Cardiac fibroblast (primary cell): ENCODE results near the gene EPHA2.
A peak's percentile ranks its signal among the peaks of the same experiment; 100 is the strongest.

ENCODE experiments used
- DNase-seq, 2 donors: peaks; one replicate each; pipeline versions ENCODE4 v3.0.0 to v3.0.0-alpha.2; 2010; ENCODE audit warnings: low read depth in 2 of 2
- H3K4me3 ChIP-seq, 2 donors: replicated peaks in 1 of 2; 1 replicate in 1 of 2; 2 replicates in 1 of 2; pipeline ENCODE4 v1.5.1; 2011; ENCODE audit warnings: low read depth in 2 of 2, low read length in 2 of 2, mild to moderate bottlenecking in 2 of 2, moderate library complexity in 1 of 2
- CTCF ChIP-seq: IDR thresholded peaks from one replicate; pipeline ENCODE4 v1.5.1; 2011; ENCODE audit warnings: low read depth, mild to moderate bottlenecking, low read length, inconsistent platforms

The EPHA2 gene

DNA sequence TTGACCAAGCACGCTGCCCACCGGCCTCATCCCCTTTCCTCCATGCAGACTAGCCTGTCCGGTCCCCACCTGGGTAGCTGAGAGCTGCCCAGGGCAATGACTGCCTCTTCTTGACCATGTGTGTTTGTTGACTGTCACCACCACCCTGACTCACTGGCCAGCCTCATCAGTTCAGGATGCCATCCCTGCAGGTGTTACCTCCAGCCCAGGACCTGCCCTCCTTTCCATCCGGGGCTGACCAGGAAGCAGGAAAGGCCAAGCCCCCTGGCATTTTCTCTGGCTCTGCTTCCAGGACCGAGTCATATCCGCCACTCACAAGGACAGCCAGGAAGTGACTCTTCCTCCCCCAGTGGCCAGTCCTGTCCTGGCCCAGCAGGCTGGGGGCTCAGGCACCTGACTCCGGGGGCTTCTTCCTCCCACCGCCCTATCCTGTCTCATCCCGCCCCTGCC lies 17.1 kb downstream of the EPHA2 start:
- TF ChIP-seq CTCF, result peak; percentile 21
- DNase-seq, result peak in 1 of 2 donors; percentile 52
- no peak overlapping the region for H3K4me3 ChIP-seq

DNA sequence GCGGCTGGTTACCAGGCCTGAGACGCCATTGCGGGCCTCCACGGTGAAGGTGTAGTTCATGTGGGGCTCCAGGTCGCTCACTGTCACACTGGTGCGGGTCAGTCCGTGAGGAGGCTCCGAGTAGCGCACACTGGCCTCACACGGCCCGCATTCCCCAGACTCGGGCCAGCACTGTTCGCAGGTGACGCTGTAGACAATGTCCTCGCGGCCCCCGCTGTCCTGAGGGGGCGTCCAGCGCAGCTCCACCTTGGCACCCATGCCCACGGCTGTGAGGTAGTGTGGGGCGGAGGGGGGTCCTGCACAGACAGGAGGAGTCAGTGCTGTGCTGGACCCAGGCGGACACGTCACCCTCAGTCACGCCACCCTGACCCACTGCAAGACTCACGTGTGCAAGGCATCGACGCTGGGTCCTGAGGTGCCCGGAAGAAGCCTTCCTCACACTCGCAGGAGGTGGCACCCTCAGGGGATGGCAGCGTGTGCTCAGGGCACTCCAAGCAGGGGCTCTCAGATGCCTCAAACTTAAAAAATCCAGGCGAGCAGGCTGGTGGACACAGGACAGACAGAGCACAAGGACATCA lies 17.9 kb downstream of the EPHA2 start:
- H3K4me3 ChIP-seq, result no peak overlapping the region
- DNase-seq, result no peak
- TF ChIP-seq CTCF, result no peak

GRCh38 chr1:16135501-16135900 lies 20.4 kb downstream of the EPHA2 start:
- DNase-seq, result no peak
- no peak overlapping the region for H3K4me3 ChIP-seq
- TF ChIP-seq CTCF, result no peak

DNA sequence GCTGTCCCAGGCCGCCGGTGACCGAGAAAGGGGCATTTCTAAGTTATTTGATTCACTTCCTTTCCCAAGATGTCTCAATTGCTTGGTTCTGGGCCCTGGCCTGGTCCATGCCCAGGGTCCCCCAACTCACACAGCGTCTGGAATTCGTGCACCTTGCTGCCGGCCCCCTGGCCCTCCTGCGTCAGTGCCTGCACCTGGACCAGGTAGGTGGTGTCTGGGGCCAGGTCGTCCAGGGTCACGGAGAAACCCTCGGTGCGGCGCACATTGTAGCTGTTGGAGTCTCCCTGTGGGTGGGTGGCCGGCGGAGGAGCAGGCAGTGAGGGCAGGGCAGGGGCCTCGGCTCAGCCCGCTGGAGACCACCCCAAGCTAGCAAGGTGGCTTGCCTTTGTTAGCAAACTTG lies 21.0 kb downstream of the EPHA2 start:
- H3K4me3 ChIP-seq, result no peak overlapping the region
- DNase-seq, result no peak
- TF ChIP-seq CTCF, result no peak

DNA sequence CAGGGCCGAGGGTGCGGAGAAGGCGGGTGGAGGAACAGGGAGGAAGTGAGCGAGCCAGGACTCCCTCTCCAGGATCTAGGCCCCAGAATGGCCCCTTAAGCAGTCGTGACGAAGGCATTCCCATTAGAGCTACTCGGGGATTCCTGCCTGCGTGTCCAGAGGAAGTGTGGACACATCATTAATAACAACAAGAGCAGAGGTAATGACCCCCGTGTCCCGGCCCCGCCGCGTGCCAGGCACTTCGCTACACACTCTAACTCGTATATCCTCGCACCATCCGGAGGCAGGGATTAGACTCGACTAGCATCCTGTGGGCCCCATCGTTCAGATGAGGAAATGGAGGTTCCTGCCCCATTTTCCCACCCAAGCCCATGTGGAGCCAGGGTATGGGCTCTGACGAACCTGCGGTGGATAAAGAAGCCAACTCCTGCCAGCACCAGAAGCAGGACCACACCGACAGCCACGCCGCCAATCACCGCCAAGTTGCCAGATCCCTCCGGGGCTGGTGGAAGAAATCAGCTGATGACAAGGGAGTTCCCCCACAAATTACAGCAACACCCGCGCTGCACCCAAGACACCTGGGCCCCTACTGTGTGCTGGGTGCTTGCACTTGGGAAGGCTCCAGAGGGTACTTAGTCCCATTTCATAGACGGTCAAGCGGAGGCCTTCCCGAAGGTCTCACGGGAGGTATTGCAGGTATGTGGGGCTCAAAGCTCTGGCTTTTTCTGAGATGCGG lies 21.6 kb downstream of the EPHA2 start:
- no peak overlapping the region for H3K4me3 ChIP-seq
- TF ChIP-seq CTCF, result no peak
- no peak for DNase-seq

DNA sequence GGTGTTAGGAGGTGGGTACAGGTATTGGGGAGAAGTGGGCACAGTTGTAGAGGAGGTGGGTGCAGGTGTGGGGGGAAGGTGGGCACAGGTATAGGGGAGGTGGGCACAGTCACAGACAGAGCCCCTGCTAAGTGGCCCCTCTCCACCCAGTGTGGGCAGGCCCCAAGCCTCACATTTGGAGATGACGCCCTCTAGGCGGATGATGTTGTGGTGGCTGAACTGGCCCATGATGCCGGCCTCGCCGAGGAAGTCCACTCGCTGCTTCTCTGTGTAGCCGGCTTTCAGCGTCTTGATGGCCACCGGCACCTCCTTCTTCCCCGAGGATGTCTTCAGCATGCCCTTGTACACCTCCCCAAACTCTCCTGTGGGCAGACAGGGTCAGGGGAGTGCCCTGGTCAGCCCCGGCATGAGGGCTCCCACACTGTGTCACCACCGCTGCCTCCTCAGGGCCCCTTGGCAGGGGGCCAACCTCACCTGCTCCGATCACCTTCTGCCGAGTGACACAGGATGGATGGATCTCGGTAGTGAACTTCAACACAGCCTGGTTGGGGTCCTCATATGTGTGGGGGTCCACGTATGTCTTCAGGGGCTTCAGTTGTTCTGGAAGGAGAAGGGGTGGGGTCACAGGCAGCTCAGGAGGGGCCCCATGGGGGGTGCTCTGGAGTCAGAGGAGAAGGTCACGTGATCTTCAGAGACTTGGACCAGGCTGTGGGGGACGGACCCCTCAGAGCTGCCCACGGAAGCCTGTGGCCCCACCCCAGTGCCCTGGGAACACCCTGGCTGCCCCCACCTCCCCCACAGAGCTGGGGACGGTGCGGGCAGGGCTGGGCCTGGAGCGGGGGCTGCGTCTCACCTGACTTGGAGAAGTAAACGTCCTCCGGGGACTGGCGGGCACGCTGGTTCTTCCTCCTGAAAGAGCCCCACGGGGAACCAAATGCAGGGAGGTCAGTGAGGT lies 22.6 kb downstream of the EPHA2 start:
- no peak for DNase-seq
- TF ChIP-seq CTCF, result no peak
- H3K4me3 ChIP-seq, result no peak overlapping the region
